Thyroid gland (tissue), 4 donors: Measurements from ENCODE around the gene AKR1C2. TPM values are rescaled to one million over a fixed set of nuclear protein-coding genes. Genes with fewer than 3 reads are reported as not detected.
"Not testable (repeated sequence)": the region's sequence is repeated elsewhere in the genome, so short reads cannot be mapped to it uniquely, and the experiment has no call there.

Source experiments
- DNase-seq, 2 donors: peaks; one replicate each; pipeline ENCODE4 v3.0.0-alpha.2; 2019
- H3K27ac ChIP-seq, 3 donors: fragments of 200-600 bp; sonication (generic); 1 replicate in 2 of 3; 2 replicates in 1 of 3; pipeline ENCODE4 v1.5.1; 2016 to 2019; ENCODE audit warnings: mild to moderate bottlenecking in 1 of 3, moderate library complexity in 1 of 3
- H3K27me3 ChIP-seq: fragments of 200-600 bp; sonication (generic); one replicate; pipeline ENCODE4 v1.5.1; 2019
- H3K36me3 ChIP-seq, 2 donors: fragments of 200-600 bp; sonication (generic); one replicate each; pipeline ENCODE4 v1.5.1; 2016 to 2019
- H3K4me1 ChIP-seq, 2 donors: fragments of 200-600 bp; sonication (generic); one replicate each; pipeline ENCODE4 v1.5.1; 2017 to 2019
- H3K4me3 ChIP-seq, 3 donors: fragments of 200-600 bp; sonication (generic); replicated peaks in 1 of 3; 1 replicate in 2 of 3; 2 replicates in 1 of 3; pipeline ENCODE4 v1.5.1; 2016; ENCODE audit warnings: mild to moderate bottlenecking in 1 of 3
- H3K9me3 ChIP-seq: fragments of 200-600 bp; sonication (generic); one replicate; pipeline ENCODE4 v1.5.1; 2017
- POLR2A ChIP-seq, 2 donors: fragments of 450-650 bp; IDR thresholded peaks; one replicate each; pipeline ENCODE4 v1.6.1; 2017; ENCODE audit warnings: antibody characterized with exemption in 2 of 2, mild to moderate bottlenecking in 2 of 2, moderate library complexity in 1 of 2
- WGBS, 2 donors: methylation state at CpG; one replicate each; pipeline ENCODE4 v1.1.5; 2017; 5-methylcytosine and 5-hydroxymethylcytosine counted together
- intact Hi-C: fragments of 100-400 bp; cut with DNase I; formaldehyde crosslinking; loops from one replicate; pipeline ENCODE4 v1.15.1; 2023
- total RNA-seq, 4 donors: library from RNA; depleted of rRNA; stranded (reverse); fragments of >200 nt; gene quantifications; one replicate each; pipeline ENCODE4 v1.2.3, GENCODE V29; 2016
- TF ChIP-seq, protein P1 (sequence below), 6 experiments: fragments of 200-600 bp in 3 of 6; fragments of 450-650 bp in 3 of 6; sonication (generic) in 3 of 6; IDR thresholded peaks; one replicate each; pipeline ENCODE4 v1.5.1; 2016 to 2019; ENCODE audit warnings: antibody characterized with exemption in 6 of 6, mild to moderate bottlenecking in 2 of 6, inconsistent platforms in 1 of 6, moderate library complexity in 1 of 6

AKR1C2 gene
- total RNA-seq, 4 donors from 2014 or later: 48.2 to 59.9 (median 53.9) TPM

DNA sequence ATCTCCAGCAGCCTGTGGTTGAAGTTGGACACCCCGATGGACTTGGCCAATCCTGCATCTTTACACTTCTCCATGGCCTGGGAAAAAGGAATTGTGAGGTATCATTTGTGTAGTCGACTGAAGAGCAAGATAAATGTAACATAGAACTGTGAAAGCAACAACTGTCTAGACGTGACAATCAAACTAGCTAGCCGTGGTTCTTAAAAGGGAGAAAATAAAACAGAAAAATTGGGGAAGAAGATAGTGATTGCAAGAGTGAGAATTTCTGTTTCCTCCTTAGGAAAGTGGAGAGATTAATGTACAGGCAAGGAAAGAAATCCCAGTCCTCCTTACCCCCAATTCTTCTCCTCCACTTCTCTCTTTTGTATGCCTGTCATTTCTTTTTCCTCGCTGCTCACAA lies 5.0 kb downstream of the AKR1C2 start:
- H3K9me3 ChIP-seq: no peaks in the 10 kb centered on the region
- H3K27me3 ChIP-seq: no peaks in the 10 kb centered on the region
- TF ChIP-seq, protein P1, sequence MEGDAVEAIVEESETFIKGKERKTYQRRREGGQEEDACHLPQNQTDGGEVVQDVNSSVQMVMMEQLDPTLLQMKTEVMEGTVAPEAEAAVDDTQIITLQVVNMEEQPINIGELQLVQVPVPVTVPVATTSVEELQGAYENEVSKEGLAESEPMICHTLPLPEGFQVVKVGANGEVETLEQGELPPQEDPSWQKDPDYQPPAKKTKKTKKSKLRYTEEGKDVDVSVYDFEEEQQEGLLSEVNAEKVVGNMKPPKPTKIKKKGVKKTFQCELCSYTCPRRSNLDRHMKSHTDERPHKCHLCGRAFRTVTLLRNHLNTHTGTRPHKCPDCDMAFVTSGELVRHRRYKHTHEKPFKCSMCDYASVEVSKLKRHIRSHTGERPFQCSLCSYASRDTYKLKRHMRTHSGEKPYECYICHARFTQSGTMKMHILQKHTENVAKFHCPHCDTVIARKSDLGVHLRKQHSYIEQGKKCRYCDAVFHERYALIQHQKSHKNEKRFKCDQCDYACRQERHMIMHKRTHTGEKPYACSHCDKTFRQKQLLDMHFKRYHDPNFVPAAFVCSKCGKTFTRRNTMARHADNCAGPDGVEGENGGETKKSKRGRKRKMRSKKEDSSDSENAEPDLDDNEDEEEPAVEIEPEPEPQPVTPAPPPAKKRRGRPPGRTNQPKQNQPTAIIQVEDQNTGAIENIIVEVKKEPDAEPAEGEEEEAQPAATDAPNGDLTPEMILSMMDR (IDR thresholded peaks at IDR 0.05): no peak
- no peak for TF ChIP-seq POLR2A (IDR thresholded peaks at IDR 0.05)
- DNase-seq: no peak
- H3K36me3 ChIP-seq: no peaks in the 10 kb centered on the region
- no peak overlapping the region for H3K27ac ChIP-seq
- H3K4me3 ChIP-seq: no peak overlapping the region
- intact Hi-C loops: no loop called here
- no peaks in the 10 kb centered on the region for H3K4me1 ChIP-seq
- WGBS, 2 donors: 90 to 91% methylated on average over 5 of the region's 5 CpGs

DNA sequence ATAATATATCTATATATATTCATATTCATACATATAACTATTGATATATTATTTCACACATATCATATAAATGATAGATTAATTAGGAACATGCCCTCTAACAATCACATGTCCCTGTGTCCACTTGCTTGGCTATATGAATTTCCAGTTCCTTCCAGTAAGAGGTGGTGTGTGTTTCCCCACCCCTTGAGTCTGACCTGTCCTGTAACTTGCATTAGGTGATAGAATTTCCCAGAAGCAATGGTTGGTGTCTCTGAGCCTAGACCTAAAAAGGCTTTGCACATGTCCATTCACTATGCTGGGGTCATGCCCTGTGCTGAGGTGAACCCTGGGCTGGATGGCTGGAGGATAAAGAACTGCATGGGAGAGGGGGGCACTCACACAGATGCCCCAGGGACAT lies 9.4 kb downstream of the AKR1C2 start:
- H3K9me3 ChIP-seq, H3K27ac ChIP-seq, H3K4me3 ChIP-seq, H3K27me3 ChIP-seq, intact Hi-C loops, DNase-seq, H3K4me1 ChIP-seq, H3K36me3 ChIP-seq: not testable (repeated sequence)

DNA sequence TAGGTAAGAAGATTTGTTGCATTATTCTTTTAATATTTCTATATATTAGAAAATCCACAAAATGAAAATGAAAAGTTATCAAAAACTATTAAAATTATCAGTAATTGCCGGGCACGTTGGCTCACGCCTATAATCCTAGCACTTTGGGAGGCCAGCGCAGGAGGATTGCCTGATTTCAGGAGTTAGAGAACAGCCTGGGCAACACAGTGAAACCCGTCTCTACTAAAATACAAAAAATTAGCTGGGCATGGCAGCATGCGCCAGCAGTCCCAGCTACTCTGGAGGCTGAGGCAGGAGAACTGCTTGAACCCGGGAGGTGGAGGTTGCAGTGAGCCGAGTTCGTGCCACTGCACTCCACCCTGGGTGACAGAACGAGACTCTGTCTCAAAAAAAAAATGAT lies 11.1 kb downstream of the AKR1C2 start:
- H3K36me3 ChIP-seq, H3K9me3 ChIP-seq, H3K4me3 ChIP-seq, DNase-seq, H3K4me1 ChIP-seq, H3K27ac ChIP-seq, intact Hi-C loops, H3K27me3 ChIP-seq: not testable (repeated sequence)
- 92% methylated on average over 10 of the region's 10 CpGs for WGBS, 2 donors

DNA sequence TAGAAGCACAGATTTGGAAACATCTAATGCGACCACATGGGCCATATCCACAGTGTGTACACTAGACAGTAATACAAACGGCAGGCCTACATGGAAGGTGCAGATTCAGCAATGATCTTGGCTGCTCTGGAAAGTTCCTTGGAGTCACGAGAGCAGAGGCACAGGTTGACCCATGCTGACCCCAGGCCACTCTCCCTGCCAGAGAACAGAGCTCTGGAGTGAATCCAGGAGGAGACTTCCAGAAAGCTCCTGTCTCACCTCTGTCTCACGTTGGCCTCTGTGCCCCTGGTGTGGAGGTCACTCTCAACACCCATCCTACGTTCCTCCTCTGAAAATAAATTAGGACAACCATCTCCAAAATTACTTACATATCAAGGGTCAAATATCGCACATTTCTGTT lies 12.2 kb downstream of the AKR1C2 start:
- intact Hi-C loops, H3K4me3 ChIP-seq, DNase-seq, H3K4me1 ChIP-seq, H3K27me3 ChIP-seq, H3K36me3 ChIP-seq, H3K27ac ChIP-seq, H3K9me3 ChIP-seq: not testable (repeated sequence)
- 92 to 96% methylated on average over 2 of the region's 6 CpGs for WGBS, 2 donors

DNA sequence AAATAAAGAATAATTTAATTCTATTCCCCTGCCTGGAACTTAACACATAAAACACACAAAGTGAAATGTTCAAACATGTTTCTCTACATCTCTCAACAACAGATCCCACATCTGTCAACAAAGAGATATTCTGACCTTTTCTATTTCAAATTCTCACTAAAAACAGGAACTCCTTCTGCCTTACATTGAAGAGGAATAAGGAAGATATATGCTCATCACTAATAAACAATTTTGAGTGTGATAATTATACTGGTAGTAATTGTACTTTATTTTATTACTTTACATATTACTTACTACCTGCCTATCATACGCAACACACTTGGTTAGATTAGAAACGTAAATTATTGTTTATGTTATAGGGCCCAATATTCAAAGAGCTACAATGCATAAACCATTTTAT lies 13.4 kb downstream of the AKR1C2 start:
- intact Hi-C loops: no loop called here
- no peak for TF ChIP-seq POLR2A (IDR thresholded peaks at IDR 0.05)
- TF ChIP-seq, protein P1 (IDR thresholded peaks at IDR 0.05): no peak
- H3K27ac ChIP-seq: no peak overlapping the region
- H3K36me3 ChIP-seq: no peaks in the 10 kb centered on the region
- H3K4me1 ChIP-seq: peaks cover 5 to 6% of the 10 kb centered on the region in 2 donors
- H3K9me3 ChIP-seq: no peaks in the 10 kb centered on the region
- DNase-seq: no peak
- no peaks in the 10 kb centered on the region for H3K27me3 ChIP-seq
- H3K4me3 ChIP-seq: no peak overlapping the region
- WGBS, 2 donors: 98% methylated on average over 2 of the region's 2 CpGs

DNA sequence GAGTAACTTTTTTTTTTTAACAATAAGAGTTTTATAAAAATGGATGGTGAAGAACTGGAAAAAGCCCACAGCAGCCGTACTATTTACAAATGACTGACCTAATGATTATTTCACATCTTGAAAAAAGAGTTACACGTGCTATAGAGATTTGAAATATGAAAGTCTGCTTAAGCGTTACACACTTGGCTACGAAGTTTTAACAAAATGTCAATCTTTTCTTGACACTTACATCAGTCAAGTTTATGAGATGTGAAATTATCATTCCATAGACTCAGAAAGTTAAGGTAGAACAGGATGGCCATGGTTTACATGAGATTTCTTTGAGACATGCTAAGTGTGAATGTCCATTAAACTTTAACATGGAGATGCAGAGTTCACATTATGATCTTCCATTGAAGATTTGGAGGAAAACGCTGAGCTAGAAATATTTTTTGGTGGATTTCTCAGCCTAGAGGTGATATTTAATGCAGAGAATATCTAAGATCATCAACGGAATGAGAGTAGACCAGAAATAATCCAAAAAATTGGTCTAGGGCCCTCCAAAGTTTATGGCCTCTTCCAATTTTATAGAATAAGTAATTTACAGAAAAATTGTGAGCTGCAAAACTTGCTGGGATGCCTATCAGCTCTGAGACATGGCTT lies 15.5 kb downstream of the AKR1C2 start:
- WGBS, 2 donors: 96 to 97% methylated on average over 6 of the region's 6 CpGs

DNA sequence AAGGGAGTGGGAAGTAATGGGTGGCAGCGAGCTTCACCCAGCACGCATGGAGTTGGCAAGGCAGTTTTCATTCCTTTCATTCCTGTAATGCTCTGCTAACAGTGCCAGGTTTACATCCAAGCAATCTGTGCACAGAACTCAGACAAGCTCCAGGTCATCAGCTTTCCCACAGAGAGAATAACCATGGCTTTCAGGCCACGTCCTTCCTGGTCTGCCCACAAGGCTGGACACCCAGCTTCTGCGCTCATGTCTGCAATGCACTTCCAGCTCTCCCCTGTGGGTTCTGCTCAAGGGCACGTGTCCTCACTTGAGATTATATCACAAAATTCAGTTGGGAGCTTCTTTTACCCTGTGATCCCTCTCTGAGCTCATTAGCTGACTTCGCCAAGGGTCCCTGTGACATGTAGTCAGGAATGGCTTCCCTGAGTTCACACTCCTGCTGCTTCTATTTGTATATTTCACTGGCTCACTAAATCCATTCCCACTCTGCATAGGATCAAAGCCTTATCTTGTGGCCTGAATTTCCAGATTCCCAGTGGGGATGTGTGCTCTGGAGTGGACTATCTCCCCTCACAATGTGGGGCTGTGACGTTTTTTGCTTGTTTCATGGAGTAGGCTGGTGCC lies 18.6 kb downstream of the AKR1C2 start:
- H3K27me3 ChIP-seq: no peaks in the 10 kb centered on the region
- WGBS, 2 donors: 49 to 52% methylated on average over 7 of the region's 7 CpGs
- peak; percentile 57 to 66 for DNase-seq
- TF ChIP-seq POLR2A (IDR thresholded peaks at IDR 0.05): peak in 1 of 2 donors; percentile 62
- TF ChIP-seq, protein P1 (IDR thresholded peaks at IDR 0.05): peak in 3 of 6 experiments; percentile 8 to 32 (median 19)
- intact Hi-C loops: loop anchor here (10.0 kb wide), 1 partner anchor 140 kb away; no protein-coding TSS in a partner anchor
- H3K27ac ChIP-seq: peak overlapping the region; percentile 40 to 92 (median 75)
- no peaks in the 10 kb centered on the region for H3K36me3 ChIP-seq
- H3K4me3 ChIP-seq: no peak overlapping the region
- peaks cover 15 to 31% of the 10 kb centered on the region in 2 donors for H3K4me1 ChIP-seq
- H3K9me3 ChIP-seq: no peaks in the 10 kb centered on the region

More for the DNA sequence above, 15.5 kb downstream of the AKR1C2 start:
- H3K36me3 ChIP-seq, DNase-seq, H3K27ac ChIP-seq, H3K4me3 ChIP-seq, H3K9me3 ChIP-seq, H3K27me3 ChIP-seq: not testable (repeated sequence)
- intact Hi-C loops: loop anchor here (10.0 kb wide), 1 partner anchor 143 kb away; no protein-coding TSS in a partner anchor
- H3K4me1 ChIP-seq: peaks cover 8 to 20% of the 10 kb centered on the region in 2 donors
